T-helper 17 cell (primary cell): ENCODE results near the gene PEAK1. TPM values are rescaled to one million over a fixed set of nuclear protein-coding genes. Genes with fewer than 3 reads are reported as not detected.
"Not testable (repeated sequence)": the region's sequence is repeated elsewhere in the genome, so short reads cannot be mapped to it uniquely, and the experiment has no call there.

Experiments
- ATAC-seq: fragments of 150-1000 bp; cut with Tn5 transposase; 2 replicates; pipeline ENCODE4 v1.10.0; 2021; ENCODE audit warnings: mild to moderate bottlenecking, moderate library complexity
- DNase-seq, 3 donors: peaks; one replicate each; pipeline versions ENCODE4 v3.0.0 to v3.0.0-alpha.2; 2020 to 2021
- H3K9me3 ChIP-seq: one replicate; pipeline ENCODE4 v1.7.0; 2013; ENCODE audit warnings: low read length, mild to moderate bottlenecking; ENCODE audit not compliant: control insufficient read depth, poor library complexity, severe bottlenecking
- H3K27ac Mint-ChIP-seq: one replicate; pipeline ENCODE4 v1.8.0; 2022; ENCODE audit warnings: mild to moderate bottlenecking, moderate library complexity, mixed read lengths
- H3K27me3 Mint-ChIP-seq: one replicate; pipeline ENCODE4 v1.8.0; 2022; ENCODE audit warnings: mixed read lengths
- H3K36me3 Mint-ChIP-seq: one replicate; pipeline ENCODE4 v1.8.0; 2022; ENCODE audit warnings: low read depth, mixed read lengths
- H3K4me1 Mint-ChIP-seq: one replicate; pipeline ENCODE4 v1.8.0; 2022; ENCODE audit warnings: mild to moderate bottlenecking, mixed read lengths
- H3K4me3 Mint-ChIP-seq: one replicate; pipeline ENCODE4 v1.8.0; 2022; ENCODE audit warnings: mild to moderate bottlenecking, moderate library complexity, mixed read lengths
- total RNA-seq, 4 donors: library from RNA in 2 of 4; stranded (reverse) in 2 of 4; gene quantifications; one replicate each; pipeline ENCODE4 v1.2.3 and lab custom pipeline; 2022 to 2026

Gene PEAK1
- total RNA-seq, 2 donors from 2014 or later = 5.9 to 10.2 TPM

DNA sequence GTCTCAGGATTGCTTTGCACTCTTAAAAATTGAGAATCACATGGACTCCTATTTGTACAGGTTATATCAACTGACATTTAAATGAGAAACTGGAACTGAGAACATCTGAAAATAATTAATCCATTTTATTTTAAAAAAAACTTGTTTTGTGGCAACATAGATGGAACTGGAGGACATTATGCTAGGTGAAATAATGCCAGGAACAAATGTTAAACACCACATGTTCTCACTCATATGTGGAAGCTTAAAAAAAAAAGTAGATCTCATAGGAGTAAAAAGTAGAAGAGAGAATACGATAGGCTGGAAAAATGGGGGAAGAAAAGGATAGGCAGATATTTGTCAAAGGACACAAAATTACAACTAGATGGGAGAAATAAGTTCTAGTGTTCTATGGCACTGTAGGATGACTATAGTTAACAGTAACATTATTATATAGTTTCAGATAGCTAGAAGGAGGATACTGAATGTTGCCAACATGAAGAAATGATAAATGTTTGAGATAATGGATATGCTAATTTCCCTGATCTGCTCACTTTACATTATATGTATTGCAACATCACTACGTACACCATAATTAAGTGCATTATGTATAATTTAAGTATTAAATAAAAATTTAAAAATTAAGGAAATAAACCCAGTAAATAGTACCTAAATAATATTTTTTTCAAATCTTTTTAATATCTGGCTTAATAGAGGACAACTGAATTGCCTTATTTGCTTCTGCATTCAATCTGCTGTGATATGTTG, 248.5 kb downstream of the PEAK1 start:
- peaks cover 4% of the 10 kb centered on the region for H3K36me3 Mint-ChIP-seq
- H3K4me1 Mint-ChIP-seq = peaks cover 4% of the 10 kb centered on the region
- no peak overlapping the region for H3K27ac Mint-ChIP-seq
- H3K9me3 ChIP-seq = no peaks in the 10 kb centered on the region
- no peak for ATAC-seq
- DNase-seq = no peak
- H3K27me3 Mint-ChIP-seq = no peaks in the 10 kb centered on the region
- no peak overlapping the region for H3K4me3 Mint-ChIP-seq

DNA sequence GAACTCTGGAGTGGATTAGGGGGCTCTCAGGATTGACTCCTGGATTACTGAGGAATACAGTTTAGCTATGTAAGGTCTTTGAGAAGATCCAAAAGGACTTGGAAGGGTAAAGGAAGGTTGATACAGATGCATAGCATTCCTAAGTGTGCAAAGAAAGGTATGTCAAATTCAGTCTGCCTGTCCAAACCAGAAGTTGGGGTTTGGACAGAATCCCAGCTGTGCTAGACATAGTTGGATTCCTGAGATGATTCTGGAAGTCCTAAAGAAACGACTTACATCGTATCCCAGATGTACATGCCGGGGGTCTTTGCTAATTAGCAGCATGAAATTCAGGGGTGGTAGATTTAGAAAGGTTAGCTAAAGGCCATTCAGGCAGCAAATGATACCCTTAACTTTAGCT, 251.3 kb downstream of the PEAK1 start:
- Mint-ChIP-seq H3K4me3 (no peak overlapping the region), H3K4me1 (peaks cover 10% of the 10 kb centered on the region), H3K27me3 (no peaks in the 10 kb centered on the region), H3K36me3 (peaks cover 4% of the 10 kb centered on the region), H3K27ac (no peak overlapping the region)
- ATAC-seq = no peak
- no peak for DNase-seq
- H3K9me3 ChIP-seq = no peaks in the 10 kb centered on the region

DNA sequence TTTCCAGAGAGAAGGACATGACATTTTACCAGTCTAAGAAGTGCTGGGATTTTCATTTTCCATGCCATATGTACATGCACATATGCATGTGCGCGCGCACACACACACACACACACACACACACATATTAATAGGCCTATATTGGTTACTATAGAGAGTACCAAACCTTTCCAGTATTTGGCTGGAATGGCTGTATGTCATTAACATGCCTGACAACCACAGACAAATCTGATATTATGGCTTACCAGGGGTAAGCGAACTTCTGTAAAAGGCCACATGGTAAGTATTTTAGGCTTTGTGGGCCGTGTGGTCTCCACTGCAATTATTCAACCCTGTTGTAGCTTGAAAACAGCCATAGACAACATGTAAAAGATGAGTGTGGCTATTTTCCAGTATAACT, 251.8 kb downstream of the PEAK1 start:
- Mint-ChIP-seq H3K27me3 (no peaks in the 10 kb centered on the region), H3K27ac (no peak overlapping the region), H3K36me3 (peaks cover 2% of the 10 kb centered on the region), H3K4me1 (peaks cover 12% of the 10 kb centered on the region), H3K4me3 (no peak overlapping the region)
- H3K9me3 ChIP-seq = no peaks in the 10 kb centered on the region
- ATAC-seq = no peak
- no peak for DNase-seq

DNA sequence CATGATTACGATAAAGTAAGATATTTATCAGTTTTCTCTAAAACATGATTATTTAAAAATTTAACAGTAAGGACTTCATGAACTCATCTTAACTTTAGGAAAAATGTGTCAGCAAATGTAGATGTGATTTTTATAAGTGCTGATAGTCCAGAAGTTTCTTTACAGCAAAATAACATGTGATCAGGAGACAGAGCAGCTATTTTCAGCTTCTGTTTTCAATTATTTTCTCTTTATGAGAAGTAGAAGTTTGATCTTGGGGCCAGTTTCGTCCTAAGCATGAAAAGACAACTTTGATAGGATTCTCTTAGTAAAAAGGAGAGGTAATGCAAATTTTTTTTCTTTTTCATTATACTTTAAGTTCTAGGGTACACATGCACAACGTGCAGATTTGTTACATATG, 252.5 kb downstream of the PEAK1 start:
- no peaks in the 10 kb centered on the region for H3K9me3 ChIP-seq
- ATAC-seq (no peak), DNase-seq (no peak)
- H3K27ac Mint-ChIP-seq = peak overlapping the region; percentile 16
- peaks cover 15% of the 10 kb centered on the region for H3K4me1 Mint-ChIP-seq
- no peak overlapping the region for H3K4me3 Mint-ChIP-seq
- H3K36me3 Mint-ChIP-seq = peaks cover 2% of the 10 kb centered on the region
- no peaks in the 10 kb centered on the region for H3K27me3 Mint-ChIP-seq

GRCh38 chr15:77163781-77164384, 256.0 kb downstream of the PEAK1 start:
- Mint-ChIP-seq H3K4me1 (peaks cover 19% of the 10 kb centered on the region), H3K36me3 (no peaks in the 10 kb centered on the region), H3K27ac (peak overlapping the region; percentile 84), H3K4me3 (peak overlapping the region; percentile 15), H3K27me3 (no peaks in the 10 kb centered on the region)
- peak; percentile 70 for ATAC-seq
- DNase-seq = no peak
- H3K9me3 ChIP-seq = no peaks in the 10 kb centered on the region

- Mint-ChIP-seq H3K27ac (peak overlapping the region; percentile 84), H3K36me3 (no peaks in the 10 kb centered on the region), H3K4me1 (peaks cover 19% of the 10 kb centered on the region), H3K27me3 (no peaks in the 10 kb centered on the region), H3K4me3 (peak overlapping the region; percentile 5)
- peak; percentile 41 for ATAC-seq
- H3K9me3 ChIP-seq = no peaks in the 10 kb centered on the region
- no peak for DNase-seq
Observed at GRCh38 chr15:77162872-77163633, 256.9 kb downstream of the PEAK1 start.

DNA sequence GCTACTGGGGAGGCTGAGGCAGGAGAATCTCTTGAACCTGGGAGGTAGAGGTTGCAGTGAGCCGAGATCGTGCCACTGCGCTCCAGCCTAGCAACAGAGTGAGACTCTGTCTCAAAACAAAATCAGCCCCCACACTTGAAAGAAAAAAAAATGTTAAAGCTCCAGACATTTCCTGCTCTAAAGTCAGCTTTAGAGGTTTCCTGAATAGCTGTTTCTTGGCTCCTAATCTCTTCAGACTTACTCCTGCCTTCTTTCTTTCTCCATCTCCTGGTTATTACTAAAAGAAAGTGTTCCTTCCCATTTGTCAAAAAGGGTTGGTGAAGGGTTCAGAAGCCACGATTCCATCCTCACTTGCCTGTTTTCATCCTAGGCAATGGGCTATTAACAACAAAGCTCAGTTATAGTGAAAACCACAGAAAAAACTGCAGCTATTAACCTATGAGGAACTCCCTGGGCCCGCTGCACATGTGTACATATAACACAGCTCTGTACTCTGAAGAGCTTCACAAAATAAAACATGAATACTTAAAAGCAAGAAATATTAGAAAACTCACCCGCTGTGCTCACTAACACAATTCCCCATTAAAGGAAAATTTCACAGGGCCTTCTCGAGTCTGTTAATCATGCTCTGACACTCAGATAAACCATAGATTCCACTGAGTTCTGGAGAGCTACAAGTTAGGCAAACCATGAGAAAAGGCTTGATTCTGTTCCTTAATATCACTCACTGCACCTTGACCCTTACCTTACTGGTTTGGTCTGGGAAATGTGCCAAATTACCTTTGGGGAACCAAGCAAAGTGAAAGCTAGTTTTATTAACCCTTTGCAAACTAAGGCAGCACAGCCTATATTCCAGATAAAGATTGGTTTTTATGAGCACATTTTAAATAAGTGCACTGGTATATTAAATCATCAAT, 259.1 kb downstream of the PEAK1 start:
- Mint-ChIP-seq H3K27me3 (no peaks in the 10 kb centered on the region), H3K4me1 (peaks cover 17% of the 10 kb centered on the region), H3K36me3 (peaks cover 2% of the 10 kb centered on the region), H3K27ac (peak overlapping the region; percentile 87), H3K4me3 (peak overlapping the region; percentile 69)
- DNase-seq (no peak), ATAC-seq (peak; percentile 61)
- no peaks in the 10 kb centered on the region for H3K9me3 ChIP-seq

DNA sequence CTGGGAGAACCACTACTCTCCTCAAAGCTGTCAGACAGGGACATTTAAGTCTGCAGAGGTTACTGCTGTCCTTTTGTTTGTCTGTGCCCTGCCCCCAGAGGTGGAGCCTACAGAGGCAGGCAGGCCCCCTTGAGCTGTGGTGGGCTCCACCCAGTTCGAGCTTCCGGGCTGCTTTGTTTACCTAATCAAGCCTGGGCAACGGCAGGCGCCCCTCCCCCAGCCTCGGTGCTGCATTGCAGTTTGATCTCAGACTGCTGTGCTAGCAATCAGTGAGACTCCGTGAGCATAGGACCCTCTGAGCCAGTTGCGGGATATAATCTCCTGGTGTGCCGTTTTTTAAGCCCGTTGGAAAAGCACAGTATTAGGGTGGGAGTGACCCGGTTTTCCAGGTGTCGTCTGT, 263.9 kb downstream of the PEAK1 start:
- not testable (repeated sequence) for H3K4me3 Mint-ChIP-seq, ATAC-seq

GRCh38 chr15:77148191-77148590, 271.7 kb downstream of the PEAK1 start:
- DNase-seq (no peak), ATAC-seq (no peak)
- H3K9me3 ChIP-seq = no peaks in the 10 kb centered on the region
- Mint-ChIP-seq H3K36me3 (no peaks in the 10 kb centered on the region), H3K4me1 (peaks cover 3% of the 10 kb centered on the region), H3K4me3 (no peak overlapping the region), H3K27me3 (no peaks in the 10 kb centered on the region), H3K27ac (no peak overlapping the region)

More for the DNA sequence above, 263.9 kb downstream of the PEAK1 start:
- not testable (repeated sequence) for H3K4me1 Mint-ChIP-seq, H3K9me3 ChIP-seq, H3K36me3 Mint-ChIP-seq, DNase-seq, H3K27me3 Mint-ChIP-seq, H3K27ac Mint-ChIP-seq

GRCh38 chr15:77145370-77145769, 274.5 kb downstream of the PEAK1 start:
- no peak for ATAC-seq
- no peak overlapping the region for H3K4me3 Mint-ChIP-seq
- no peaks in the 10 kb centered on the region for H3K36me3 Mint-ChIP-seq
- peaks cover 3% of the 10 kb centered on the region for H3K4me1 Mint-ChIP-seq
- no peak for DNase-seq
- no peak overlapping the region for H3K27ac Mint-ChIP-seq
- no peaks in the 10 kb centered on the region for H3K9me3 ChIP-seq
- H3K27me3 Mint-ChIP-seq = no peaks in the 10 kb centered on the region

- H3K4me1 Mint-ChIP-seq = peaks cover 3% of the 10 kb centered on the region
- no peak overlapping the region for H3K27ac Mint-ChIP-seq
- DNase-seq = no peak
- H3K36me3 Mint-ChIP-seq = no peaks in the 10 kb centered on the region
- no peaks in the 10 kb centered on the region for H3K27me3 Mint-ChIP-seq
- H3K9me3 ChIP-seq = no peaks in the 10 kb centered on the region
- no peak for ATAC-seq
- H3K4me3 Mint-ChIP-seq = no peak overlapping the region
Observed at GRCh38 chr15:77144492-77145070, 275.3 kb downstream of the PEAK1 start.

- Mint-ChIP-seq H3K4me3 (no peak overlapping the region), H3K27me3 (no peaks in the 10 kb centered on the region), H3K36me3 (no peaks in the 10 kb centered on the region), H3K4me1 (peaks cover 3% of the 10 kb centered on the region), H3K27ac (no peak overlapping the region)
- DNase-seq (no peak), ATAC-seq (no peak)
- no peaks in the 10 kb centered on the region for H3K9me3 ChIP-seq
Observed at GRCh38 chr15:77144026-77144425, 275.9 kb downstream of the PEAK1 start.
